Peyer's patch (tissue), 4 donors: ENCODE data around the gene TMOD3. TPM values are rescaled to one million over a fixed set of nuclear protein-coding genes. Genes with fewer than 3 reads are reported as not detected.
"Not testable (repeated sequence)": the region's sequence is repeated elsewhere in the genome, so short reads cannot be mapped to it uniquely, and the experiment has no call there.

ENCODE experiments used
- DNase-seq, 3 donors: peaks; one replicate each; pipeline ENCODE4 v3.0.0-alpha.2; 2017 to 2019
- H3K27ac ChIP-seq, 4 donors: fragments of 200-600 bp; sonication (generic); one replicate each; pipeline ENCODE4 v1.5.1; 2016 to 2019
- H3K27me3 ChIP-seq, 2 donors: fragments of 200-600 bp; sonication (generic); one replicate each; pipeline ENCODE4 v1.5.1; 2019
- H3K36me3 ChIP-seq, 3 donors: fragments of 200-600 bp; sonication (generic); one replicate each; pipeline ENCODE4 v1.5.1; 2016 to 2019
- H3K4me1 ChIP-seq, 4 donors: fragments of 200-600 bp; sonication (generic); one replicate each; pipeline ENCODE4 v1.5.1; 2016 to 2019
- H3K4me3 ChIP-seq, 4 donors: fragments of 200-600 bp; sonication (generic); 1 replicate in 3 of 4; 2 replicates in 1 of 4; pipeline ENCODE4 v1.5.1; 2016 to 2019; ENCODE audit warnings: mild to moderate bottlenecking in 1 of 4
- H3K9me3 ChIP-seq, 4 donors: fragments of 200-600 bp; sonication (generic); one replicate each; pipeline ENCODE4 v1.5.1; 2016 to 2019; ENCODE audit warnings: mild to moderate bottlenecking in 1 of 4
- POLR2A ChIP-seq, 2 donors: fragments of 450-650 bp; IDR thresholded peaks; one replicate each; pipeline ENCODE4 v1.5.1; 2017; ENCODE audit warnings: antibody characterized with exemption in 2 of 2, mild to moderate bottlenecking in 2 of 2, moderate library complexity in 2 of 2
- total RNA-seq, 4 donors: library from RNA; depleted of rRNA; stranded (reverse); fragments of >200 nt; gene quantifications; one replicate each; pipeline ENCODE4 v1.1.0, GENCODE V29; 2016
- TF ChIP-seq, protein P1 (sequence below), 6 experiments: fragments of 450-650 bp in 4 of 6; fragments of 200-600 bp in 2 of 6; sonication (generic) in 1 of 6; IDR thresholded peaks; one replicate each; pipeline ENCODE4 v1.5.1; 2017 to 2019; ENCODE audit warnings: antibody characterized with exemption in 6 of 6, mild to moderate bottlenecking in 3 of 6, moderate library complexity in 1 of 6

Gene TMOD3
- total RNA-seq = 10 to 100 TPM; 39.3 to 51.8 (median 42.0) TPM

DNA sequence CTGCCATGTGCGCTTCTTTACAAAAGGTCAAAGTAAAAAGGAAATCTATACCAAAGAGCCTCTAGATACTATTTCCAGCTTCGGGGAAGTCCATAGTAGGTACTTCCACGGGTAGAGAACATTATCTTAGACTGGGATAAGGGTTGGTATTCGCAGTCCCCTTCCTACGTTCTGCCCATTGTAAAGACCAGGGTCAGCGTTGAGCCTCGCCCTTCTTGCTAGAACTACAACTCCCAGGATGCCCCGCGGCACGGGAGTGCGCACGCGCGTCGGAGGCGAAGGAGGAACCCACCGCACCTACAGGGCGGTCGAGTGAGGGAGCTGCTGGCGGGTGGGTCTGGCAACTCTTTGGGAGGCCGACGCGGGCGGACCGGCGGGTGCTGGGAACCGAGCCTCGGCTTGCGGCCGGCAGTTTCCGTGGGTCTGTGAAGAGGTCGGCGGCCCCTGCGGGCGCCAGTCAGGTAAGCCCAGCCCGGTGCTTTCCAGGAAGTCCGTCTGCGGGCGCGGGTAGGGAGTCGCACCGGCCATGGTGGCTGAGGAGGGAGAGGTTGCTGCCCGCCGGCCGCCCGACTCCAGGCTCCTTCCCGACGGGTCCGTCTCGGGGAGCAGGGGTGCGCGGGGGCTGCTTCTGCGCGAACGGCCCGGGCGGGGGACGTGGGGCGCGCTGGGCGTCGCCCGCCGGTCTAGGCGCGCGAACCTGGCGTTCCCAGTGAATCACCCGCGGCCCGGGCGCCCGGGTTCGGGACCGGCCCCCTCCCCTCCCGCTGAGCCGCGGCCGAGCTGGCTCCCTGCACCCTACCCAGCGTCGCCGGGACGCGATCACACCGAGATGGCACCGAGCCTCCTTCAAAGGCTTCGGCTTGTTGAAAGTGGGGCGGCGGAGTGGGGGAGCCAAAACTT lies at the start of gene TMOD3:
Gene TMOD3, plus strand, starts transcription at position 278 of the 900 bp plus-strand sequence. CDS start 33,232 bp downstream, outside the sequence.
- peak; percentile 94 to 95 for TF ChIP-seq POLR2A (IDR thresholded peaks at IDR 0.05)
- TF ChIP-seq, protein P1, sequence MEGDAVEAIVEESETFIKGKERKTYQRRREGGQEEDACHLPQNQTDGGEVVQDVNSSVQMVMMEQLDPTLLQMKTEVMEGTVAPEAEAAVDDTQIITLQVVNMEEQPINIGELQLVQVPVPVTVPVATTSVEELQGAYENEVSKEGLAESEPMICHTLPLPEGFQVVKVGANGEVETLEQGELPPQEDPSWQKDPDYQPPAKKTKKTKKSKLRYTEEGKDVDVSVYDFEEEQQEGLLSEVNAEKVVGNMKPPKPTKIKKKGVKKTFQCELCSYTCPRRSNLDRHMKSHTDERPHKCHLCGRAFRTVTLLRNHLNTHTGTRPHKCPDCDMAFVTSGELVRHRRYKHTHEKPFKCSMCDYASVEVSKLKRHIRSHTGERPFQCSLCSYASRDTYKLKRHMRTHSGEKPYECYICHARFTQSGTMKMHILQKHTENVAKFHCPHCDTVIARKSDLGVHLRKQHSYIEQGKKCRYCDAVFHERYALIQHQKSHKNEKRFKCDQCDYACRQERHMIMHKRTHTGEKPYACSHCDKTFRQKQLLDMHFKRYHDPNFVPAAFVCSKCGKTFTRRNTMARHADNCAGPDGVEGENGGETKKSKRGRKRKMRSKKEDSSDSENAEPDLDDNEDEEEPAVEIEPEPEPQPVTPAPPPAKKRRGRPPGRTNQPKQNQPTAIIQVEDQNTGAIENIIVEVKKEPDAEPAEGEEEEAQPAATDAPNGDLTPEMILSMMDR (IDR thresholded peaks at IDR 0.05) = peak in 1 of 6 experiments; percentile 24
- H3K27ac ChIP-seq = peak within 1 kb of the TSS; percentile 92 to 97 (median 96)
- no peaks in the 10 kb centered on the region for H3K9me3 ChIP-seq
- no peaks in the 10 kb centered on the region for H3K27me3 ChIP-seq
- peak within 1 kb of the TSS; percentile 89 to 97 (median 94) for H3K4me3 ChIP-seq
- H3K36me3 ChIP-seq = no peaks in the 10 kb centered on the region
- peaks cover 0 to 20% (median 2%) of the 10 kb centered on the region in 4 donors for H3K4me1 ChIP-seq
- DNase-seq = peak; percentile 92 to 97 (median 96)

DNA sequence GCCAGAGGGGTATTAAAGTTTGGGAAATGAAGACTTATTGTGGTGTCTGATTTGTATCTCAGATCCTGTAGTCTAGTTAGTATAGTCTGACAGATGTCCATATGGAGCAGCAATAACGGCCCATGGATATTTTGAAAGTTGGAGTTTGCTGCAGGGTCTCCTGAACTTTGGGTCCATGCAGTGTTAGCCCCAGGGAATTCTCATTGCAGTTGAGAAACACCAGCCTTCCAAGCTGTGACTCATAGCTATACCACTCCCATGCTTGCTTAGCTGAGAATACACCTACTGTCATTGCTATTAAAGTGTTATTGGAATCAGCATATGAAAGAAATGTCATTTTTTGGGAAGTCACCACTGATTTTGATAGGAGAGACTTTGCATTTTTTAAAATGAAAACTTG lies 48.8 kb upstream of the TMOD3 start:
- peaks cover 0 to 4% (median 0%) of the 10 kb centered on the region in 3 donors for H3K36me3 ChIP-seq
- H3K4me3 ChIP-seq = no peak overlapping the region
- H3K4me1 ChIP-seq = no peaks in the 10 kb centered on the region
- no peaks in the 10 kb centered on the region for H3K27me3 ChIP-seq
- no peak for DNase-seq
- no peak for TF ChIP-seq POLR2A (IDR thresholded peaks at IDR 0.05)
- TF ChIP-seq, protein P1 (IDR thresholded peaks at IDR 0.05) = no peak
- no peaks in the 10 kb centered on the region for H3K9me3 ChIP-seq
- H3K27ac ChIP-seq = no peak overlapping the region

DNA sequence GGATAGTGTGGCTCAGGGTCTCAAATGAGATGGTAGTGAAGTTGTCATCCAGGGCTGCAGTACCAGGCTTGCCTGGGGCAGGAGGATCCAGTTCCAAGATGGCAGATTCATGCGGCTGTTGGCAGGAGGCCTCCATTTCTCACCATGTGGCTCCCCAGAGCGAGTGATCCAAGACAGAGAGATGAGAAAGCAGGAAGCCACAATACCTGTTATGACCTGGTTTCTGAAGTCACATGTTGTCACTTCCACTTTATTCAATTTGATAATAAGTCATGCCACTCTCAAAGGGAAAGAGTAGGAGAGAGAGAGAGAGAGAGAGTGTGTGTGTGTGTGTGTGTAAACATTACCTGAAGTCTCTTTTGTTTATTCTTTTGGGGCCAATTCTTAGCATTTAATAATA lies 47.9 kb upstream of the TMOD3 start:
- H3K9me3 ChIP-seq = no peaks in the 10 kb centered on the region
- no peaks in the 10 kb centered on the region for H3K27me3 ChIP-seq
- H3K36me3 ChIP-seq = peaks cover 0 to 7% (median 0%) of the 10 kb centered on the region in 3 donors
- no peak for DNase-seq
- H3K4me1 ChIP-seq = no peaks in the 10 kb centered on the region
- no peak overlapping the region for H3K27ac ChIP-seq
- TF ChIP-seq, protein P1 (IDR thresholded peaks at IDR 0.05) = no peak
- no peak for TF ChIP-seq POLR2A (IDR thresholded peaks at IDR 0.05)
- no peak overlapping the region for H3K4me3 ChIP-seq

DNA sequence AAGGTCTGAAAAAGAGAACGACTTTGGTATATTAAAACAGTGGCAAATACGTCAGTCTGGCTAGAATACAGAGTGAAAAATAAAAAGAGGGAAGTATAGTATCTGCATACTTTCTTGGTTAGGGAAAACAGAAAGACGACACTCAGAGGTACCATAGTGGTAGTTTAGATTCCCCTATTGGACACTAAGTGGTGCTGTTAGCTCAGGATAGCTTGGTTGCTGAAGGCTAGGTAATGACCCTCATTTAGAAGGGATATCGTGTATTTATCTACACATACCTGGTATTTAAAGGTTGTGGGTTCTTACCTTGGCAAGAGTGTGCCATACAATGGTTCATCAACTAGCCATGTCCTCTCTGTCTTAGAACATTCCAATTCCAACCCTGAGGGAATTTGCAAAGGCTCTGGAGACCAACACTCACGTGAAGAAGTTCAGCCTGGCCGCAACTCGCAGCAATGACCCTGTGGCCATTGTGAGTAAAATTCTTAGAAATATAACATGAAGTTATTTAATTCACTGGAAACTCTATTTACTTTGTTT lies 47.0 kb upstream of the TMOD3 start:
- Histone ChIP-seq H3K9me3 (no peaks in the 10 kb centered on the region), H3K4me3 (no peak overlapping the region), H3K36me3 (peaks cover 0 to 10% (median 0%) of the 10 kb centered on the region in 3 donors), H3K27me3 (no peaks in the 10 kb centered on the region), H3K27ac (no peak overlapping the region), H3K4me1 (no peaks in the 10 kb centered on the region)
- no peak for TF ChIP-seq POLR2A (IDR thresholded peaks at IDR 0.05)
- TF ChIP-seq, protein P1 (IDR thresholded peaks at IDR 0.05) = peak in 3 of 6 experiments; percentile 35 to 47 (median 42)
- DNase-seq = no peak

DNA sequence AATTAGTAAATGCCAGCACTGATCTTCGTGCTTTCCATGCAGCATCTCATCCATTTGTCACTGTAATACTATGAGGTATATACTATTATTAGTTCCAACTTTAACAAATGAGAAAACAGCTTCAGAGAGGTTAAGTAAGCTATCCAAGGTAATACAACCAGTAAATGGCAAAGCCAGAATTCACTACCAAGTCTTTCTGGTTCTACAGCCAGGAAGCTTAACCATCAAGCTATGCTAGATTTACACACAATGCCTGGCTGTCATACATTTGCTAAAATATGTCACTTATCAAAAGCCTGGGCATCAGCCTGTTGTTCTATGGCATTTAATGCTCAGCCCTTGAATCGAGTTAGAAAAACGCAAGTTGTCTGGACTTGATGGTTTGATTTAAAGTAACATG lies 45.5 kb upstream of the TMOD3 start:
- H3K27me3 ChIP-seq = no peaks in the 10 kb centered on the region
- H3K9me3 ChIP-seq = no peaks in the 10 kb centered on the region
- TF ChIP-seq POLR2A (IDR thresholded peaks at IDR 0.05) = no peak
- TF ChIP-seq, protein P1 (IDR thresholded peaks at IDR 0.05) = no peak
- no peak overlapping the region for H3K4me3 ChIP-seq
- peaks cover 0 to 10% (median 0%) of the 10 kb centered on the region in 3 donors for H3K36me3 ChIP-seq
- H3K4me1 ChIP-seq = no peaks in the 10 kb centered on the region
- DNase-seq = no peak
- no peak overlapping the region for H3K27ac ChIP-seq

DNA sequence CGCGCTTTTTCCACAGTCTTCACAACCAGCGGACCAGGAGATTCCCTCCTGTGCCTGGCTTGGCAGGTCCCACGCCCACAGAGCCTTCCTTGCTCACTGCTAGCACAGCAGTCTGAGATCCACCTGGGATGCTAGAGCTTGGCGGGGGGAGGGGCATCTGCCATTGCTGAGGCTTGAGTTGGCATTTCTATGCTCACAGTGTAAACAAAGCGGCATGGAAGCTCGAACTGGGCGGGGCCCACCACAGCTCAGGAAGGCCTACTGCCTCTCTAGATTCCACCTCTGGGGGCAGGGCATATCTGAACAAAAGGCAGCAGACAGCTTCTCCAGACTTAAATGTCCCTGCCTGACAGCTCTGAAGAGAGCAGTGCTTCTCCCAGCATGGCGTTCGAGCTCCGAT lies 42.3 kb upstream of the TMOD3 start:
- not testable (repeated sequence) for H3K4me1 ChIP-seq, H3K27ac ChIP-seq, DNase-seq, H3K9me3 ChIP-seq, H3K4me3 ChIP-seq, H3K27me3 ChIP-seq
- H3K36me3 ChIP-seq = peaks cover 0 to 10% (median 0%) of the 10 kb centered on the region in 3 donors

DNA sequence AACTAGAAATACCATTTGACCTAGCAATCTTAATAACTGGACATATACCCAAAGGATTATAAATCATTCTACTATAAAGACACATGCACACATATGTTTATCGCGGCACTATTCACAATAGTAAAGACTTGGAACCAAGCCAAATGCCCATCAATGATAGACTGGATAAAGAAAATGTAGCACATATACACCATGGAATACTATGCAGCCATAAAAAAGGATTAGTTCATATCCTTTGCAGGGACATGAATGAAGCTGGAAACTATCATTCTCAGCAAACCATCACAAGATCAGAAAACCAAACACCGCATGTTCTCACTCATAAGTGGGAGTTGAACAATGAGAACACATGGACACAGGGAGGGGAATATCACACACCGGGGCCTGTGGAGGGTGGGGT lies 37.0 kb upstream of the TMOD3 start:
- not testable (repeated sequence) for H3K4me3 ChIP-seq, H3K27me3 ChIP-seq, H3K4me1 ChIP-seq, DNase-seq, H3K36me3 ChIP-seq, H3K27ac ChIP-seq, H3K9me3 ChIP-seq
